Activated CD8-positive, alpha-beta memory T cell treated with anti-CD3 and anti-CD28 coated beads, Interleukin-2, amount 10 ng/mL, durations not matched to agents 7 days and 5 days (primary cell): ENCODE results near the gene ATP6V0A4. TPM values are rescaled to one million over a fixed set of nuclear protein-coding genes. Genes with fewer than 3 reads are reported as not detected.

ENCODE experiments used
- ATAC-seq: fragments of 150-1000 bp; cut with Tn5 transposase; one replicate; pipeline ENCODE4 v1.10.0; 2021; ENCODE audit warnings: moderate library complexity
- CTCF ChIA-PET: fragments of 350-600 bp; sonication (Branson Sonifier 250); formaldehyde crosslinking; loops from one replicate; lab custom pipeline; 2021; ENCODE audit warnings: antibody characterized with exemption; lab: Charles Lee
- DNase-seq: peaks from one replicate; pipeline ENCODE4 v3.0.0-alpha.2; 2020
- H3K27ac Mint-ChIP-seq: one replicate; pipeline ENCODE4 v1.8.0; 2021; ENCODE audit warnings: mild to moderate bottlenecking, mixed read lengths
- H3K27me3 Mint-ChIP-seq: one replicate; pipeline ENCODE4 v1.8.0; 2021; ENCODE audit warnings: mixed read lengths
- H3K36me3 Mint-ChIP-seq: one replicate; pipeline ENCODE4 v1.8.0; 2021; ENCODE audit warnings: mild to moderate bottlenecking, mixed read lengths
- H3K4me1 Mint-ChIP-seq: one replicate; pipeline ENCODE4 v1.8.0; 2021; ENCODE audit warnings: mixed read lengths
- H3K4me3 Mint-ChIP-seq: one replicate; pipeline ENCODE4 v1.8.0; 2021; ENCODE audit warnings: mild to moderate bottlenecking, moderate library complexity, mixed read lengths
- H3K9me3 Mint-ChIP-seq: one replicate; pipeline ENCODE4 v1.8.0; 2022; ENCODE audit warnings: low read depth, mixed read lengths
- total RNA-seq, 2 experiments: library from RNA; stranded (reverse); gene quantifications; one replicate each; pipeline ENCODE4 v1.2.3, GENCODE V29; 2021

Gene ATP6V0A4
- total RNA-seq, 2 experiments from 2014 or later = not detected

DNA sequence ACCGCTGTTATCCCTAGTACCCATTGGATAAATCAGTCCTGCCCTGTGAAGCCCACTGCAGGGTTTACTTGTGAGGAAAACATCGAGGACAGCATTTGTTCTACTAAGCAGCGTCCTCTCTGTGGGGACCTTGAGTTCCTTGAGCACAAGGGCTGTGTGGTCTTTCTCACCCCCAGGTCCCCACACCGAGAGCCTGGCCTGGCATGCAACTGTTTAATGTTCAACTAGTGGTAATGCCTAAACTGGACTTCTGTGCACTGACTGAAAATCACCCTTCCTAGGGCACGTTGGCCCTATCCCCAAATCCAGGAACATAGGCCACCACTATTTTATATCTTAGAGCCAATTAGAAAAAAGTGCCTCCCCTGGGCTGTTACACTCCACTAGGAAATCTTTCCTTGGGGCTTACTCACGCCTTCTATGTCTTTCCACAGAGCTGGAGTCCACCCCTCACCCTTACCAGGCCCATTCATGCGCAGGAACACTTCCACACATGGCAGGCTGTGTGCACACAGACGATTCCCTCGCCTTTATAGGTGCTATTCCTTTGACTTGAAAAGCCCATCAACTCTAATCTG is 1.9 kb downstream of the ATP6V0A4 start:
- peaks cover under 1% of the 10 kb centered on the region for H3K36me3 Mint-ChIP-seq
- no peak overlapping the region for H3K4me3 Mint-ChIP-seq
- CTCF ChIA-PET = no interaction called here
- H3K27me3 Mint-ChIP-seq = peaks cover 19% of the 10 kb centered on the region
- ATAC-seq (no peak), DNase-seq (no peak)
- no peak overlapping the region for H3K27ac Mint-ChIP-seq
- peaks cover 2% of the 10 kb centered on the region for H3K9me3 Mint-ChIP-seq
- H3K4me1 Mint-ChIP-seq = peaks cover 12% of the 10 kb centered on the region

DNA sequence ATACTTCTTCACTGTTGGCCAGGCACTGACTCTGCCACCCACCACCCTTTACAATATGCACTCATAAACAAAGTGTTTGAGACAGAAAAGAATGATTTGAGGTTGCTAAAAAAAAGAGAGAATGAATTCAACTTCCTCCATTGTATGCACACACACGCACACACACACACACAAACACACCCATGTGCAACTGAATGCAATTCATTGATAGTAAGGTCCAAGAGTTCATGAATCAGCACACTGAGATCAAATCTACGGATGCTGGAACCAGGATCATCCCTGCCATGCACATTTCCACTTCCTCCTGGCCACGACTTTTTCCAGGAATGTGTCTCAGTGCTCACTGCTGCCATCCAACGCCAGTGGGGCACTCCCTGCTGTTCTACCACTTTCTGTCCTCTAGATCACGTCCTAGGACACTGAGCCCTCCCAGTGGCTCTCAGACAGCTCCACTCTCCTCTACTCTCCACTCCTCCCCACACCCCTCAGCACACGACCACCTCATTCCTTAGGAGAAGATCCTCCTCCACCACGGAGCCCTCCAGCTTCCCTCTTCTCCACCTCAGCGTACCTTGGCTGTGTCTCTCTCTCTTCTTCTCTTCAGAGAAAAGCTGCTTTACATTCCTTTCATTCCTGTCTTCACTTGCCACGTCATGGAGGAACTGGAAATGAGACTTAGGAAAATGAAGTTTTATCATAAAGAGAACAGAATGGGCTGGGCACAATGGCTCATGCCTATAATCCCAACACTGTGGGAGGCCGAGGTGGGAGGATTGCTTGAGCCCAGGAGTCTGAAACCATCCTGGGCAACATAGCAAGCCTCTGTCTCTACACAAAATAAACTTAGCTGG is 12.2 kb downstream of the ATP6V0A4 start:
- no peaks in the 10 kb centered on the region for H3K4me1 Mint-ChIP-seq
- H3K4me3 Mint-ChIP-seq = no peak overlapping the region
- CTCF ChIA-PET = interaction anchor here (1.0 kb wide), 1 partner anchor 10 kb away, joined by 3 read pairs; no protein-coding TSS in a partner anchor
- H3K27me3 Mint-ChIP-seq = peaks cover 13% of the 10 kb centered on the region
- no peak overlapping the region for H3K27ac Mint-ChIP-seq
- DNase-seq = no peak
- ATAC-seq = no peak
- peaks cover 2% of the 10 kb centered on the region for H3K36me3 Mint-ChIP-seq
- H3K9me3 Mint-ChIP-seq = peaks cover 5% of the 10 kb centered on the region

DNA sequence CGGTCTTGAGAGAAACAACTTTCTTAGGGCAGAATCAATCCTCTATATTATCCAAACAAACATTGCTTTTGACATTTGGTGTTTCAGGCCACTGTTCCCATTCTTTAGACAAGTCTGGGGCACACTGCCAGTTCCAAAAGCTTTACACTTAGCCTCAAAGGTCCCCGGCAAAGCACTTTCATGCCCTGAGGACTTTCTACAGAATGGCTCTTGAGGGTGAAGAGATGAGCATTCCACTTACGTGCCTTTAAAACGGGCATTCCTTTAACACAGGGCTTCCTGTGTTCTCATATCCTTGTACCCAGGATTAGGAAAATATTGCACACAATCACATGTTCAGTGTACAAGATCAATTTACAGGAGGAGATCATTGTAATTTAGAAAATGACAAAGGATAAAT is 13.3 kb downstream of the ATP6V0A4 start:
- H3K27ac Mint-ChIP-seq = no peak overlapping the region
- no peaks in the 10 kb centered on the region for H3K4me1 Mint-ChIP-seq
- H3K4me3 Mint-ChIP-seq = no peak overlapping the region
- peaks cover 2% of the 10 kb centered on the region for H3K36me3 Mint-ChIP-seq
- peaks cover 13% of the 10 kb centered on the region for H3K27me3 Mint-ChIP-seq
- ATAC-seq = no peak
- DNase-seq = no peak
- peaks cover 5% of the 10 kb centered on the region for H3K9me3 Mint-ChIP-seq
- CTCF ChIA-PET = interaction anchor here (1.0 kb wide), 1 partner anchor 9 kb away, joined by 3 read pairs; no protein-coding TSS in a partner anchor

DNA sequence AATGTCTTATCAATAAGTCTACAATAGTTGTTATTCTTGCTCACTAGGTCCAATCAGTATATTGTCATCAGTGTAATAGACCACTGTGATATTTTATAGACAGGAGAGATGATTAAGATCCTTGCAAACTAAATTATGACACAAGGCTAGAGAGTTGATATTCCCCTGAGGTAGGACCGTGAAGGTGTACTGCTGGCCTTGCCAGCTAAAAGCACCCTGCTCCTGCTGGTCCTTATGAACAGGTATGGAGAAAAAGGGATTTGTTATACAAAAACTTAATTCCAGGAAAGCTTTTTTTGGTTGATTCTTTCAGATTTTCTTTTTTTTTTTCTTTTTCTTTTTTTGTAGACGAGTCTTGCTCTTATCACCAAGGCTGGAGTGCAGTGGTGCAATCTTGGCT is 17.0 kb downstream of the ATP6V0A4 start:
- DNase-seq (no peak), ATAC-seq (no peak)
- Mint-ChIP-seq H3K36me3 (no peaks in the 10 kb centered on the region), H3K4me1 (no peaks in the 10 kb centered on the region), H3K27me3 (peaks cover 3% of the 10 kb centered on the region), H3K9me3 (no peaks in the 10 kb centered on the region), H3K4me3 (no peak overlapping the region), H3K27ac (no peak overlapping the region)
- CTCF ChIA-PET = no interaction called here

DNA sequence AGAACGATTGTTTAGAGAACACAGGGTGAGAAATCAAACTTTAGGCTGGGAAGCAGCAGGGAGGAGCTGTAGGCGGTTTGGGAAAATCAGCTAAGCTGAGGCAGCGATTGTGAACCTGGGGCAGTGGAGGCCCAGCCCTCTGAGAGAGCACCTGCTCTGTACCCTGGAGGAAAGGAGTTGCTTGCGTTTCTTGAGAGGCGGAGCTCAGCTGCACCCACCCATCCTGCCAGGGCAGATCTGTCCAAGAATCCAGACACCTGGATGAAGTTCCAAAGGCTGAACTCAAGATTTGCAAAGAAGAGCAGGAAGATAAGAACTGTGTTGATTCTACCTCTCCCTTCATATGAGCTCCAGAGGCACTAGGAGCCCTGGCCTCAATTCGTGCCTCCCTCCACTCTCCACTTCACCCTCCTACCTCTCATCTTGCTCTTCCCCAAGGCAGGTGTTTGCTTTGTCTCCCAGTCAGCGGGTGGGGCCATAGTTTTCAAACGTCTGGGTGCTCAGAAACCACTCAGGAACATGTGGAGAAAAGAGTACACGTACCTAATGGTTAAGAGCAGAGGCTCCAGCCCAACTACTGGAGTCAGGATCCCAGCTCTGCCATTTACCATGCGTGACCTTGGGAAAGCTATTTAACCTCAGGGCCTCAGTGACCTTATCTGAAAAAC is 21.7 kb downstream of the ATP6V0A4 start:
- Mint-ChIP-seq H3K9me3 (no peaks in the 10 kb centered on the region), H3K4me3 (no peak overlapping the region), H3K27ac (no peak overlapping the region), H3K36me3 (no peaks in the 10 kb centered on the region), H3K4me1 (no peaks in the 10 kb centered on the region), H3K27me3 (peaks cover 3% of the 10 kb centered on the region)
- DNase-seq (no peak), ATAC-seq (no peak)
- CTCF ChIA-PET = interaction anchor here (1.5 kb wide), 1 partner anchor 9 kb away, joined by 3 read pairs; no protein-coding TSS in a partner anchor

DNA sequence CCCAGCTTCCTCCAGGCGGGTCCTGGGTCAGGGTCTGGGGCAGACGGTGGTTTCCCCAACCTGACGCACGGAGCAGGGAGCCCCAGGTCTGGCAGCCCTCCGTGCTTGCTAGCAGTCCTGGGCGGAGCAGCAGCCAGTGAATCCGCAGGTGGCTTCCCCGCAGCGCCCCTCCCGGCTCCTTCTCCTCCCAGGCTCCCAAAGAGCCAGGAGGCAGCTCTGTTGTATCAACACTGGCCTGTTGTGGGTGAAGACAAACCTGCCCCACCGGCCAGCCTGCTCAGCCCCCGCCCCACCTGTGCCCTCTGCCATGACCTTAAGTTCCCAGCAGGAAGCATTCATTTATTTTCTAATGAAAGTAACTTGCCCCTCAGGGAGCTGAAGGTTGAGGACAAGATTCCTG is 24.2 kb downstream of the ATP6V0A4 start:
- Mint-ChIP-seq H3K27me3 (peaks cover 10% of the 10 kb centered on the region), H3K36me3 (no peaks in the 10 kb centered on the region), H3K9me3 (no peaks in the 10 kb centered on the region), H3K4me3 (no peak overlapping the region), H3K27ac (no peak overlapping the region), H3K4me1 (peaks cover 1% of the 10 kb centered on the region)
- CTCF ChIA-PET = no interaction called here
- ATAC-seq (no peak), DNase-seq (no peak)

DNA sequence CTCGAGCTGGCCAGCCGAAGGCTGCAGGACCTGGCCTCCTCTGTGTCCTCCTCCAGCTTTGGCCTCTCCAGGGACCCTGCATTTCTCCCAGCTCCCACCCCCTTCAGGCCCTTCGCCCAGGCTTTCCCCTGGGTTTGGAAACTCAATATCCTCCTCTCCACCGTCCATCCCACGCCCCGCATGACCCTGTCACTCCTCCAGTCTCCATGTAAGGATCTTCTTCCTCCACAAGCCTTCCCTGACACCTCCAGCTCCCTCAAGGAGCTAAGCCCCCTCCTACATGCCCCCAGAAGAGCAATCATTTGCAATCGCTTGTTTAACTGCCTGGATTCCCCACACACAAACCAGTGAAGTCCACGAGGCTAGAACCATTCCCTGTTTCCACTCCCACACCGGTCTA is 24.8 kb downstream of the ATP6V0A4 start:
- Mint-ChIP-seq H3K36me3 (no peaks in the 10 kb centered on the region), H3K4me1 (peaks cover 1% of the 10 kb centered on the region), H3K9me3 (no peaks in the 10 kb centered on the region), H3K27me3 (peaks cover 10% of the 10 kb centered on the region), H3K27ac (no peak overlapping the region), H3K4me3 (no peak overlapping the region)
- DNase-seq (no peak), ATAC-seq (no peak)
- CTCF ChIA-PET = no interaction called here

DNA sequence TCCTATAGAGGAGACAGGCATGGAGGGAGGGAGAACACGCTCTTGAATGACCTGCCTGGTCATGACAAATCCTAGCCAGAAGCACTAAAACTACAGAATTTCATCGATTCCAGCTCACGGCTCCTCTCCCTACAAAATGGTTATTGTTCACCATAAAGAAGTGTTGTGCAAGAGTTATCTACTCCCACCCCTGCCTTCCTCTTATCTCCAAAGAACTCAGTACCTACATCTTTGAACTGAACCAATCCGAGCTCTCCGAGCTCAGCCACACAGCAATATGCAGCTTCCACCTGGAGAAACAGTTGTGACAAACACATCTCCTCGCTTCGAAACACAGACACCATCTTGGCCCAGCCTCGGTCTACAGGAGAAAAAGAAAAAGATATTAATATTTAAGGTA is 27.1 kb downstream of the ATP6V0A4 start:
- CTCF ChIA-PET = no interaction called here
- Mint-ChIP-seq H3K27ac (no peak overlapping the region), H3K36me3 (no peaks in the 10 kb centered on the region), H3K4me3 (no peak overlapping the region), H3K4me1 (peaks cover 1% of the 10 kb centered on the region), H3K9me3 (no peaks in the 10 kb centered on the region), H3K27me3 (peaks cover 12% of the 10 kb centered on the region)
- DNase-seq (no peak), ATAC-seq (no peak)

DNA sequence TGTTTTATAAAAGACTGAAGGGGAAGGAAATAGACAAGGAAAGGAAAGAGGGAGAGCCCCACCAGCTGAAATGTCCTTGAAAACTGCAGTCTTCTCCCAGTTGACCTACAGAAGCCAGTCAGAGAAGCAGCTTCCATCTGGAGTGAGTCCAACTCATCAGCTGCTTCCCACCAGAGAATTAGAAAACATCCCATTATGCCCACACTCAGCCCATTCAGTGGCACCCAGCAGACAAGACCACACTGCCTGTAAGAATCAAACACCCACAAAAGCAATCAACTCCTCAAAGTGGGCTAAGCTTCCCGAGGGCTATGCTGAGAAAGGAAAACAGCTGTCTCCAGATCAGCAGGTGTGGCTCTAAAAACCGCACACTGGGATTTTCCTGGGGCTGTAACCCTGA is 29.8 kb downstream of the ATP6V0A4 start:
- DNase-seq (no peak), ATAC-seq (no peak)
- H3K4me3 Mint-ChIP-seq = no peak overlapping the region
- H3K9me3 Mint-ChIP-seq = no peaks in the 10 kb centered on the region
- H3K27me3 Mint-ChIP-seq = peaks cover 12% of the 10 kb centered on the region
- H3K4me1 Mint-ChIP-seq = peaks cover 1% of the 10 kb centered on the region
- H3K27ac Mint-ChIP-seq = no peak overlapping the region
- CTCF ChIA-PET = no interaction called here
- H3K36me3 Mint-ChIP-seq = no peaks in the 10 kb centered on the region

DNA sequence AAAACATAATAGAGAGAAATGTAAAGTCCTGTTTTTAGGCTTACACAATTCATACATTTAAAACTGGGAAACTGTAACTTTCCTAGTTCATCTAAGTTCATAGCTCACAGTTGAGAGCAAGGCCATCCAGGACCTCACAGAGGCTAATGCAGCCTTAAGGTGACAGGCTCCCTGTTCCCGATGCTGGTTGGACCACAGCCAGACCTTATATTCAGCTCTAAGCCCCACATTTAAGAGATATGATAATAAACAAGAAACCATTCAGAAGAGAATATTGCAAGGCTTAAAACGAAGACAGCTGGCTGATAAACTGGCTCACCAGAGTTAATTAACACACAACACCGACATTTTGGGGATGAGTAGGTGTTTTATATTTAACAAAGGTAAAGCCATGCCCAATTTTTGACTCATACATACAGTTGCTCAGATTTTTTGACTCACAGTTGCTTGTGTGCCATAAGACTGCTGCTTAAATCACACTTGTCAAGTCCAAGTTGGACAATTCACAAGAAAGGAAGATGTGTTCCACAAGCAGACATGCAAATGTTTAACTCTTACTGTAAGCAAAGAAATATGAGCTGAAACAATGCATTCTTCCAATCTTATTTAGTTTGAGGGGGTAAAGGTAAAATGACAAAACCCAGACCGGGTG is 41.3 kb downstream of the ATP6V0A4 start:
- H3K27me3 Mint-ChIP-seq = no peaks in the 10 kb centered on the region
- H3K27ac Mint-ChIP-seq = no peak overlapping the region
- CTCF ChIA-PET = interaction anchor here (1.1 to 1.7 kb wide), 3 partner anchors 9 to 110 kb away, joined by 3 to 4 read pairs (median 4); no protein-coding TSS in a partner anchor
- H3K9me3 Mint-ChIP-seq = no peaks in the 10 kb centered on the region
- ATAC-seq = no peak
- no peak overlapping the region for H3K4me3 Mint-ChIP-seq
- no peak for DNase-seq
- H3K36me3 Mint-ChIP-seq = no peaks in the 10 kb centered on the region
- H3K4me1 Mint-ChIP-seq = peaks cover 37% of the 10 kb centered on the region

DNA sequence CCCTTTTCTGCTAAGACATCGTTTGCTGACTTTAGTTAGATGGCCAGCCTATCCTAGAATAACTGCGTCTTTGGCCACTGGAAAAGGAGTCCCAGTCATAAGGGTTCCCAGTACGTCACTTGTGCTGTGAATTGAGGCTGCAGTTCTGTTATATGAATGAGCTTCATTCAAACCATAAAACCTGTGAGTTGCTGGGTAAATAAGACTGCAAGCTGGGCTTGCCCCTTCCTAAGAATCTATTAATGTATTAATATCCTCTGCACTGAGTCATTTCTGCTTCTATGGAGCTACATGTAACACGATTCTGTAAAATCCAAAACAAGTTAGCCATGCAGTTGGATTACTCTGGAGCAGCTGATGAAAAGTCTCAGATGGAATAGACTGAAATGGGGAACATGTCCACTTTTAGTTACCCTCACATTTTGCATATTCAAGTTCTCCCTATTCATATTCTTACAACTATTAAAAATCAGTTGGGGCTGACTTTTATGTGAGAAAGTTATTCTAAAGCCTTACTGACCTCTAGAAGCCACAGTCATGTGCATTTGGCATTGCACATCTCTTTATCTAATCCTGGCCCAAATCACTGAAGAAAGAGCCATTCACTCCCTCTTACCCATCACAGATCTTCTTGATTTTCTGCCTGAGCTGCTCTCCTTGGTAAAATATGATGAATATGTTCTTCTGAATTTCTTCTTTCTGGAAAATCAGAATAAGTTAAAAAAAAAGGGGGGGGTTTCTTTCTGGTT is 42.0 kb downstream of the ATP6V0A4 start:
- Mint-ChIP-seq H3K4me3 (no peak overlapping the region), H3K27me3 (no peaks in the 10 kb centered on the region), H3K27ac (no peak overlapping the region), H3K9me3 (no peaks in the 10 kb centered on the region), H3K4me1 (peaks cover 44% of the 10 kb centered on the region), H3K36me3 (no peaks in the 10 kb centered on the region)
- CTCF ChIA-PET = interaction anchor here (1.1 to 2.5 kb wide), 4 partner anchors 10 to 111 kb away, joined by 3 to 7 read pairs (median 4); no protein-coding TSS in a partner anchor
- ATAC-seq (no peak), DNase-seq (no peak)

DNA sequence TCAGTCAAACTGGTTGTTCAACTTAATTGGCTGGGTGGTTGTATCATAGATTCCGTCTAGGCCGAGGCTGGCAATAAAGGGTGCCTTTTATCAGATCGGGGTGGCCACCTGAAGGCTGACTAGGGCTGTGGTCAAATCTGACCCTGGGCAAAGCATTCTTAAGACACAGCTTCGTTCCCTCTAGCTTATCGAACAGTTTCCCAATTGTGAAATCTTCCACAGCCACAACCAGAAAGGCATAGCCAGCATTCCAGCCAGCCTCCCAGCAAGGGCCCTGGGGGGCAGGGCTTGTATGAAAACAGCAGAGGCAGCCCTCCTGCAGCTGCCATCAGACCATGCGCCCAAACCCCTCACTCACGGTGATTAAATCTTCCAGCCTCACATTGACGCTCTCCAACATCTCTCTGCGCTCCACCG is 42.7 kb downstream of the ATP6V0A4 start:
- H3K4me3 Mint-ChIP-seq = no peak overlapping the region
- no peaks in the 10 kb centered on the region for H3K36me3 Mint-ChIP-seq
- ATAC-seq (no peak), DNase-seq (no peak)
- no peaks in the 10 kb centered on the region for H3K9me3 Mint-ChIP-seq
- CTCF ChIA-PET = interaction anchor here (2.5 kb wide), 1 partner anchor 17 kb away, joined by 7 read pairs; no protein-coding TSS in a partner anchor
- peaks cover 50% of the 10 kb centered on the region for H3K4me1 Mint-ChIP-seq
- no peak overlapping the region for H3K27ac Mint-ChIP-seq
- no peaks in the 10 kb centered on the region for H3K27me3 Mint-ChIP-seq
